ENCODE data around the gene ARHGEF10L. TPM values are rescaled to one million over a fixed set of nuclear protein-coding genes. Genes with fewer than 3 reads are reported as not detected.

ARHGEF10L gene
- total RNA-seq, 2 experiments from 2014 or later: not detected

- POLR2A ChIA-PET: no interaction called here
- CTCF ChIA-PET: no interaction called here
- no peak for DNase-seq
- Mint-ChIP-seq H3K4me1 (no peaks in the 10 kb centered on the region), H3K27me3 (no peaks in the 10 kb centered on the region), H3K27ac (no peak overlapping the region), H3K9me3 (peaks cover 4% of the 10 kb centered on the region), H3K4me3 (no peak overlapping the region), H3K36me3 (ENCODE audit: low read depth) (no peaks in the 10 kb centered on the region)
Observed at GRCh38 chr1:17679856-17680255, 140.4 kb downstream of the ARHGEF10L start.

- H3K4me3 Mint-ChIP-seq: no peak overlapping the region
- no peak for DNase-seq
- no peak overlapping the region for H3K27ac Mint-ChIP-seq
- peaks cover 2% of the 10 kb centered on the region for H3K9me3 Mint-ChIP-seq
- POLR2A ChIA-PET: no interaction called here
- no peaks in the 10 kb centered on the region for H3K4me1 Mint-ChIP-seq
- CTCF ChIA-PET: no interaction called here
- H3K36me3 Mint-ChIP-seq (ENCODE audit: low read depth): no peaks in the 10 kb centered on the region
- H3K27me3 Mint-ChIP-seq: no peaks in the 10 kb centered on the region
Observed at GRCh38 chr1:17680308-17680707, 140.8 kb downstream of the ARHGEF10L start.

GRCh38 chr1:17682400-17682799 is 142.9 kb downstream of the ARHGEF10L start:
- H3K4me3 Mint-ChIP-seq: no peak overlapping the region
- no peak for DNase-seq
- H3K27ac Mint-ChIP-seq: no peak overlapping the region
- no peaks in the 10 kb centered on the region for H3K36me3 Mint-ChIP-seq (ENCODE audit: low read depth)
- ChIA-PET POLR2A (no interaction called here), CTCF (no interaction called here)
- H3K4me1 Mint-ChIP-seq: no peaks in the 10 kb centered on the region
- H3K27me3 Mint-ChIP-seq: no peaks in the 10 kb centered on the region
- H3K9me3 Mint-ChIP-seq: no peaks in the 10 kb centered on the region

- Mint-ChIP-seq H3K27me3 (no peaks in the 10 kb centered on the region), H3K4me1 (no peaks in the 10 kb centered on the region), H3K4me3 (no peak overlapping the region), H3K9me3 (no peaks in the 10 kb centered on the region), H3K27ac (no peak overlapping the region), H3K36me3 (ENCODE audit: low read depth) (no peaks in the 10 kb centered on the region)
- ChIA-PET POLR2A (no interaction called here), CTCF (no interaction called here)
- DNase-seq: no peak
Observed at GRCh38 chr1:17683598-17683997, 144.1 kb downstream of the ARHGEF10L start.

GRCh38 chr1:17684810-17685209 is 145.3 kb downstream of the ARHGEF10L start:
- no peaks in the 10 kb centered on the region for H3K36me3 Mint-ChIP-seq (ENCODE audit: low read depth)
- no peaks in the 10 kb centered on the region for H3K4me1 Mint-ChIP-seq
- POLR2A ChIA-PET: no interaction called here
- DNase-seq: no peak
- H3K27ac Mint-ChIP-seq: no peak overlapping the region
- no peak overlapping the region for H3K4me3 Mint-ChIP-seq
- no peaks in the 10 kb centered on the region for H3K27me3 Mint-ChIP-seq
- H3K9me3 Mint-ChIP-seq: peaks cover 3% of the 10 kb centered on the region
- CTCF ChIA-PET: no interaction called here

- no peak overlapping the region for H3K27ac Mint-ChIP-seq
- CTCF ChIA-PET: no interaction called here
- H3K4me1 Mint-ChIP-seq: no peaks in the 10 kb centered on the region
- peaks cover 3% of the 10 kb centered on the region for H3K9me3 Mint-ChIP-seq
- no peak overlapping the region for H3K4me3 Mint-ChIP-seq
- POLR2A ChIA-PET: no interaction called here
- H3K27me3 Mint-ChIP-seq: no peaks in the 10 kb centered on the region
- DNase-seq: no peak
- H3K36me3 Mint-ChIP-seq (ENCODE audit: low read depth): no peaks in the 10 kb centered on the region
Observed at GRCh38 chr1:17686258-17686657, 146.8 kb downstream of the ARHGEF10L start.

- Mint-ChIP-seq H3K9me3 (peaks cover 3% of the 10 kb centered on the region), H3K4me1 (no peaks in the 10 kb centered on the region), H3K4me3 (no peak overlapping the region), H3K27me3 (no peaks in the 10 kb centered on the region), H3K36me3 (ENCODE audit: low read depth) (no peaks in the 10 kb centered on the region), H3K27ac (no peak overlapping the region)
- CTCF ChIA-PET: no interaction called here
- no peak for DNase-seq
- POLR2A ChIA-PET: no interaction called here
Observed at GRCh38 chr1:17687145-17687544, 147.6 kb downstream of the ARHGEF10L start.

GRCh38 chr1:17688217-17688810 is 148.8 kb downstream of the ARHGEF10L start:
- Mint-ChIP-seq H3K4me1 (no peaks in the 10 kb centered on the region), H3K4me3 (no peak overlapping the region), H3K27ac (no peak overlapping the region), H3K9me3 (peaks cover 3% of the 10 kb centered on the region), H3K36me3 (ENCODE audit: low read depth) (no peaks in the 10 kb centered on the region), H3K27me3 (no peaks in the 10 kb centered on the region)
- CTCF ChIA-PET: no interaction called here
- no peak for DNase-seq
- POLR2A ChIA-PET: no interaction called here

GRCh38 chr1:17689011-17689410 is 149.5 kb downstream of the ARHGEF10L start:
- Mint-ChIP-seq H3K27ac (no peak overlapping the region), H3K36me3 (ENCODE audit: low read depth) (no peaks in the 10 kb centered on the region), H3K9me3 (peaks cover 3% of the 10 kb centered on the region), H3K4me3 (no peak overlapping the region), H3K27me3 (no peaks in the 10 kb centered on the region), H3K4me1 (no peaks in the 10 kb centered on the region)
- POLR2A ChIA-PET: no interaction called here
- DNase-seq: no peak
- CTCF ChIA-PET: no interaction called here

GRCh38 chr1:17690906-17691634 is 151.6 kb downstream of the ARHGEF10L start:
- Mint-ChIP-seq H3K27ac (no peak overlapping the region), H3K36me3 (ENCODE audit: low read depth) (no peaks in the 10 kb centered on the region), H3K9me3 (peaks cover 3% of the 10 kb centered on the region), H3K27me3 (no peaks in the 10 kb centered on the region), H3K4me1 (no peaks in the 10 kb centered on the region), H3K4me3 (no peak overlapping the region)
- ChIA-PET CTCF (no interaction called here), POLR2A (no interaction called here)
- no peak for DNase-seq

- Mint-ChIP-seq H3K4me1 (no peaks in the 10 kb centered on the region), H3K4me3 (no peak overlapping the region), H3K27ac (peak overlapping the region; percentile 51), H3K36me3 (ENCODE audit: low read depth) (no peaks in the 10 kb centered on the region), H3K9me3 (peaks cover 3% of the 10 kb centered on the region), H3K27me3 (no peaks in the 10 kb centered on the region)
- ChIA-PET POLR2A (no interaction called here), CTCF (no interaction called here)
- DNase-seq: no peak
Observed at GRCh38 chr1:17692645-17693044, 153.1 kb downstream of the ARHGEF10L start.

- Mint-ChIP-seq H3K9me3 (no peaks in the 10 kb centered on the region), H3K27ac (no peak overlapping the region), H3K27me3 (peaks cover 2% of the 10 kb centered on the region), H3K36me3 (ENCODE audit: low read depth) (no peaks in the 10 kb centered on the region), H3K4me1 (peaks cover 2% of the 10 kb centered on the region), H3K4me3 (no peak overlapping the region)
- CTCF ChIA-PET: interaction anchor here (0.6 kb wide), 1 partner anchor 207 kb away, joined by 3 read pairs; no protein-coding TSS in a partner anchor
- POLR2A ChIA-PET: no interaction called here
- DNase-seq: no peak
Observed at GRCh38 chr1:17696417-17697301, 157.2 kb downstream of the ARHGEF10L start.

- Mint-ChIP-seq H3K27ac (no peak overlapping the region), H3K4me3 (no peak overlapping the region), H3K36me3 (ENCODE audit: low read depth) (no peaks in the 10 kb centered on the region), H3K9me3 (no peaks in the 10 kb centered on the region), H3K4me1 (peaks cover 2% of the 10 kb centered on the region), H3K27me3 (peaks cover 2% of the 10 kb centered on the region)
- CTCF ChIA-PET: no interaction called here
- POLR2A ChIA-PET: no interaction called here
- DNase-seq: no peak
Observed at GRCh38 chr1:17697458-17697857, 158.0 kb downstream of the ARHGEF10L start.
